CD4-positive, alpha-beta memory T cell (primary cell): ENCODE measurements around the gene SCN2B. TPM values are rescaled to one million over a fixed set of nuclear protein-coding genes. Genes with fewer than 3 reads are reported as not detected.
A peak's percentile ranks its signal among the peaks of the same experiment; 100 is the strongest.

Experiments used
- CTCF ChIA-PET: fragments of 350-600 bp; sonication (Branson Sonifier 250); formaldehyde crosslinking; loops from one replicate; lab custom pipeline; 2021; ENCODE audit warnings: inconsistent platforms; ENCODE audit not compliant: partially characterized antibody; lab: Charles Lee
- POLR2A ChIA-PET: fragments of 350-600 bp; sonication (Branson Sonifier 250); formaldehyde crosslinking; loops from one replicate; lab custom pipeline; 2021; ENCODE audit not compliant: partially characterized antibody; lab: Charles Lee
- DNase-seq, 5 donors: peaks; one replicate each; pipeline versions ENCODE4 v3.0.0 to v3.0.0-alpha.2; 2020 to 2022; ENCODE audit warnings: mixed read lengths in 1 of 5
- H3K27ac ChIP-seq: one replicate; pipeline ENCODE4 v1.7.0; 2013; ENCODE audit warnings: low read depth, low read length
- H3K27me3 ChIP-seq: 2 replicates; pipeline ENCODE4 v1.7.0; 2013; ENCODE audit warnings: mild to moderate bottlenecking, low read length, moderate library complexity; ENCODE audit not compliant: insufficient read depth
- H3K36me3 ChIP-seq: 2 replicates; pipeline ENCODE4 v1.7.0; 2013; ENCODE audit warnings: mild to moderate bottlenecking, low read length, moderate library complexity; ENCODE audit not compliant: insufficient read depth
- H3K4me1 ChIP-seq: 2 replicates; pipeline ENCODE4 v1.7.0; 2013; ENCODE audit warnings: mild to moderate bottlenecking, low read length, moderate library complexity; ENCODE audit not compliant: insufficient read depth
- H3K4me3 ChIP-seq, 2 donors: one replicate each; pipeline ENCODE4 v1.7.0; 2013; ENCODE audit warnings: low read length in 2 of 2, mild to moderate bottlenecking in 1 of 2
- H3K9me3 ChIP-seq, 2 donors: one replicate each; pipeline ENCODE4 v1.7.0; 2013; ENCODE audit warnings: low read length in 2 of 2, control low read depth in 1 of 2; ENCODE audit not compliant: control insufficient read depth in 1 of 2
- H3K27ac Mint-ChIP-seq, 7 donors: one replicate each; pipeline ENCODE4 v1.8.0; 2020 to 2021; ENCODE audit warnings: mixed read lengths in 7 of 7, mild to moderate bottlenecking in 6 of 7, inconsistent platforms in 3 of 7, moderate library complexity in 3 of 7
- H3K27me3 Mint-ChIP-seq, 2 donors: one replicate each; pipeline ENCODE4 v1.8.0; 2020 to 2021; ENCODE audit warnings: mixed read lengths in 2 of 2
- H3K36me3 Mint-ChIP-seq, 2 donors: one replicate each; pipeline ENCODE4 v1.8.0; 2020 to 2021; ENCODE audit warnings: mixed read lengths in 2 of 2, inconsistent platforms in 1 of 2, mild to moderate bottlenecking in 1 of 2
- H3K4me1 Mint-ChIP-seq, 4 donors: one replicate each; pipeline ENCODE4 v1.8.0; 2020 to 2021; ENCODE audit warnings: mixed read lengths in 4 of 4, mild to moderate bottlenecking in 1 of 4
- H3K4me3 Mint-ChIP-seq, 8 donors: one replicate each; pipeline ENCODE4 v1.8.0; 2020 to 2021; ENCODE audit warnings: mixed read lengths in 8 of 8, mild to moderate bottlenecking in 7 of 8, moderate library complexity in 6 of 8, inconsistent platforms in 3 of 8
- H3K9me3 Mint-ChIP-seq, 8 donors: one replicate each; pipeline ENCODE4 v1.8.0; 2020 to 2021; ENCODE audit warnings: mixed read lengths in 8 of 8, mild to moderate bottlenecking in 5 of 8, inconsistent platforms in 3 of 8, moderate library complexity in 1 of 8
- intact Hi-C: fragments of 100-400 bp; cut with micrococcal nuclease; formaldehyde crosslinking; loops from one replicate; pipeline ENCODE4 v1.15.1; 2023
- polyA plus RNA-seq, 2 donors: library from polyadenylated mRNA; unstranded; fragments of 300-500 nt; fragmentation: Illumina TruSeq; gene quantifications; one replicate each; pipeline ENCODE4 v1.2.3, GENCODE V29; 2021
- total RNA-seq, 2 experiments: library from RNA; stranded (reverse); gene quantifications; one replicate each; pipeline ENCODE4 v1.2.3, GENCODE V29; 2021

SCN2B gene
- total and polyA plus RNA-seq, 4 experiments from 2014 or later = not detected

DNA sequence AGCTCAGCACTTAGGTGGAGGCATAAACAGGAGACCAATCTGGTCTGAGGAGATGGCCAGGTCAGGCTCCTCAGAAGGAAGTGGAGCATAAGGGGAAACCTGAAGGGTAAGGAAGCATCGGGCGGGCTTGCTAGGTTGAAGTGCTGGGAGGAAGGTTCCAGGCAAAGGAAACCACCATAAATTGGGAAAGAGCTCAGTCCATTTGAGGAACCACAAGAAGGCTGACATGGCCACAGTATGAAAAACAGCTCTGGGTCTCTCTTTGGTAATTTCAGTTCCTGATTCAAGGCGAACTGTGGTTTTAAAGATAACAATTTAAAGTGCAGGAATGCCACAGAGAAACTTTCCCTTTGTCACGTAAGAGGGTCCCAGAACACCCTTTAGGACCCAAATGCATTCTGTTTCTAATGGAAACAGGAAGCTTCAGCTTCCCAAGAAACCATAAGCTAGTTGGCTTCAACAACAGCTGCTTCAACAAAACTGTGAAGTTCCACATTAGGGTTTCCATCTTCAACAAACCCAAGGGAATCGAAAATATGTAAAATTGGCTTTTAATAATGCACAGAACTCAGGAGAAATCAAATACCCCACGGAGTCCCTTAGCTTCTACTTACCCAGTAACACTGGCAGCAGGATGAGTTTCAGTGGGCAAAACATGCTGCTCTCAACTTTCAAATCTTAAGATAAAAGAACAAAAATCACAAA lies 37.9 kb upstream of the SCN2B start:
- Mint-ChIP-seq H3K36me3 (peaks cover 44 to 46% of the 10 kb centered on the region in 2 donors), H3K27me3 (no peaks in the 10 kb centered on the region)
- H3K4me1 ChIP-seq = peaks cover 65% of the 10 kb centered on the region

DNA sequence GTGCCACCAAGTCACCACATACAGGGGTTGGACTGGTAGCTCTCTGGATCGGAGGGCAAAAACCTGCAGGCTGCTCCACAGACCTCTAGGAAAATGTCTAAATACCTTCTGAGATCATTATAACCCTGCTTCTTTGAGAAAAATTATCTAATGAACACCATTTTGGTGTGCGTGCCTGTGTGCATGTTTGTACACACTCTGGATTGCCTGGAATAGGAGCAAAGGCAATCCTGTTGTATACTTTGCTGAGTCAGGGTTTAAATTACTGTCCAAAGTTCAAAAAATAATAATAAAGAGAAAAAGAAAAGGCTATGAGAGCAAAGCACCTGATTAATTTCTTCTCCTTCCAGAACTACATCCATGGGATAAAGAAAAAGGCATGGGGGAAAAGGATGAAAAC lies 37.3 kb upstream of the SCN2B start:
- peaks cover 59% of the 10 kb centered on the region for H3K4me1 ChIP-seq
- Mint-ChIP-seq H3K27me3 (no peaks in the 10 kb centered on the region), H3K4me3 (peak overlapping the region in 7 of 8 donors; percentile 35 to 91 (median 61)), H3K27ac (peak overlapping the region; percentile 72 to 93 (median 85)), H3K9me3 (peaks cover 0 to 2% (median 0%) of the 10 kb centered on the region in 8 donors), H3K4me1 (peaks cover 45 to 85% (median 66%) of the 10 kb centered on the region in 4 donors), H3K36me3 (peaks cover 46% of the 10 kb centered on the region in 2 donors)
- H3K9me3 ChIP-seq = no peaks in the 10 kb centered on the region
- no peak for DNase-seq
- intact Hi-C loops = no loop called here
- CTCF ChIA-PET = interaction anchor here (0.9 to 5.1 kb wide), 8 partner anchors 11 to 145 kb away, joined by 3 to 51 read pairs (median 6); partner anchors contain the start of genes JAML, MPZL3 and UBE4A
- no peaks in the 10 kb centered on the region for H3K27me3 ChIP-seq
- no peak overlapping the region for H3K4me3 ChIP-seq
- H3K27ac ChIP-seq = no peak overlapping the region
- peaks cover 21% of the 10 kb centered on the region for H3K36me3 ChIP-seq
- POLR2A ChIA-PET = interaction anchor here (0.6 to 9.3 kb wide), 7 partner anchors 10 to 38 kb away, joined by 3 to 83 read pairs (median 8); partner anchors contain the start of genes JAML and MPZL3

More for the DNA sequence above, 37.9 kb upstream of the SCN2B start:
- Histone ChIP-seq H3K36me3 (peaks cover 21% of the 10 kb centered on the region), H3K9me3 (no peaks in the 10 kb centered on the region), H3K4me3 (no peak overlapping the region), H3K27ac (no peak overlapping the region), H3K27me3 (no peaks in the 10 kb centered on the region)
- Mint-ChIP-seq H3K9me3 (peaks cover 0 to 2% (median 0%) of the 10 kb centered on the region in 8 donors), H3K27ac (peak overlapping the region; percentile 72 to 96 (median 88)), H3K4me1 (peaks cover 48 to 85% (median 69%) of the 10 kb centered on the region in 4 donors), H3K4me3 (peak overlapping the region in 7 of 8 donors; percentile 58 to 91 (median 88))
- intact Hi-C loops = no loop called here
- CTCF ChIA-PET = interaction anchor here (0.9 to 5.1 kb wide), 8 partner anchors 11 to 145 kb away, joined by 3 to 51 read pairs (median 6); partner anchors contain the start of genes JAML, MPZL3 and UBE4A
- POLR2A ChIA-PET = interaction anchor here (0.6 to 9.3 kb wide), 8 partner anchors 10 to 38 kb away, joined by 4 to 83 read pairs (median 9); partner anchors contain the start of genes JAML and MPZL3
- DNase-seq = peak in 1 of 5 donors; percentile 28

DNA sequence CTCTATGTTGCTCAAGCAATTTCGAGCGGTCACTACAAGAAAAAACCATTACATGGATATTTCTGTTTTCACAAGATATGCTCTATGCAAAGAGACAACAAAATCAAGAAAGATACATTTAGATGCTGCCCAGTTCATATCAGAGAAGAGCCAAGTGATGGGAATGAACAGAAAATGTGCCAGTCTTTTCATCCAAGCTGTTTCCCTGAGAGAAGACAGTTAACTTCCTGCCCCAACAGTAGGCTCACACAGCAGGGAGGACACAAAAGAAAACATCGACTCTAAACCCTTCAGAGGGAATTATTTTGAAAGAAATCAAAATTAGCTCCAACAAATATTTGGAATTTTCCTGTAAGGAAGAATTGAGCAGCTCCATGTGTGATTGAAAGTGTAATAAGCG lies 36.8 kb upstream of the SCN2B start:
- Histone ChIP-seq H3K27ac (no peak overlapping the region), H3K9me3 (no peaks in the 10 kb centered on the region), H3K27me3 (no peaks in the 10 kb centered on the region), H3K4me3 (no peak overlapping the region), H3K4me1 (peaks cover 53% of the 10 kb centered on the region), H3K36me3 (peaks cover 21% of the 10 kb centered on the region)
- Mint-ChIP-seq H3K9me3 (peaks cover 0 to 2% (median 0%) of the 10 kb centered on the region in 8 donors), H3K4me3 (peak overlapping the region in 4 of 8 donors; percentile 8 to 91 (median 37)), H3K36me3 (peaks cover 47 to 49% of the 10 kb centered on the region in 2 donors), H3K27ac (peak overlapping the region in 3 of 7 donors; percentile 73 to 93 (median 79)), H3K4me1 (peaks cover 41 to 79% (median 61%) of the 10 kb centered on the region in 4 donors), H3K27me3 (no peaks in the 10 kb centered on the region)
- no peak for DNase-seq
- CTCF ChIA-PET = interaction anchor here (1.0 to 5.1 kb wide), 6 partner anchors 11 to 146 kb away, joined by 3 to 51 read pairs (median 6); partner anchors contain the start of genes MPZL3 and UBE4A
- intact Hi-C loops = no loop called here
- POLR2A ChIA-PET = interaction anchor here (0.9 to 9.3 kb wide), 5 partner anchors 9 to 39 kb away, joined by 3 to 83 read pairs (median 10); partner anchors contain the start of genes JAML and MPZL3

DNA sequence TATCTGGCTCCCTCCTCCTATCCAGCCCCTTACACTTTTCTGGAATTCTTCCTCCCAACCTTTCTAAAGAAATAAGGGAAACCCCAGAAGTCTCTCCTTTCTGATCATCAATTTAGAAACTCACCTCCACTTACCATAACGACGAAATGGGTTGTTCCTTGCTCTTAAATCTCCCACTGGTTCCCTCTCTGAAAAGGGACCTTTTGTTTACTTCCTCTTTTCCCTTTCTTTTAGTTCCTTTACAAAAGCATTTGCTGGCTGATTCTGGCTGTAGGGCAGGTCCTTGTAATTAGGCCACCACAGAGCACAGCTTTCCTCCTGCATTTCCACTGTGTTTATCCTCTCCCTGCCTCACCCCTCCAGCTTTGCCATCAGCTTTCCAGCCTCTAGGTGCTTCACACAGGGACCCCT lies 36.3 kb upstream of the SCN2B start:
- ChIA-PET CTCF (interaction anchor here (1.8 to 5.1 kb wide), 3 partner anchors 9 to 34 kb away, joined by 4 to 51 read pairs (median 4); no protein-coding TSS in a partner anchor), POLR2A (interaction anchor here (0.9 to 9.3 kb wide), 4 partner anchors 9 to 39 kb away, joined by 3 to 83 read pairs (median 40); partner anchors contain the start of genes JAML and MPZL3)
- Mint-ChIP-seq H3K4me1 (peaks cover 44 to 75% (median 60%) of the 10 kb centered on the region in 4 donors), H3K36me3 (peaks cover 52 to 53% of the 10 kb centered on the region in 2 donors), H3K27ac (peak overlapping the region in 4 of 7 donors; percentile 73 to 93 (median 78)), H3K4me3 (no peak overlapping the region), H3K27me3 (no peaks in the 10 kb centered on the region), H3K9me3 (peaks cover 0 to 2% (median 0%) of the 10 kb centered on the region in 8 donors)
- Histone ChIP-seq H3K9me3 (no peaks in the 10 kb centered on the region), H3K27me3 (no peaks in the 10 kb centered on the region), H3K27ac (no peak overlapping the region), H3K36me3 (peaks cover 21% of the 10 kb centered on the region), H3K4me3 (no peak overlapping the region), H3K4me1 (peaks cover 49% of the 10 kb centered on the region)
- no peak for DNase-seq
- intact Hi-C loops = no loop called here

DNA sequence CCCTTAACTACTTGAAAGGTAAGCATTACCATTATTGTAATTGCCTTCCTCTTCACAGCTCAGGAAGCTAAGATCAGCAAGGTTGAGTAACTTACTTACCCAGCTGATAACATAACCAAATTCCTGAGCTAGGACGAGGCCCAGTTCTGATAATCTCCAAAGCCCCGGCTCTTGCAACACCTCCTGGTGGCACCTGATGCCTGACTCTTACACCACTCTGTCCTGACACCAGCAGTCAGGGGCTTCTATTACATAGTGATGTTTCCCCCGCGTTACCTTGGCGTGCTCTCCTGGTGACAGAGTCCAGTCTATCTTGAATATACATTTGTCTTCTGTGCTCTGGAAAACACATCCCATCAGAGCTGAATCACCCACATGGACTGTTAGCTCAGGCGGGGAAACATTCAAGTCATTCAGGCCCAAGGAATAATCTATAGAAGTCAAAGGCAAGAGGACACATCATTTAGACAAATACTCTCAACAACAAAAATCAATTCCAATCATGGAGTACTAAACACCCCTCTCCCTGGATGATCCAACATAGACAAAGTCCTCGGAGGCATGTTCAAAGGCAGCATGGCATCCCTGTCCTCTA lies 35.8 kb upstream of the SCN2B start:
- Mint-ChIP-seq H3K9me3 (peaks cover 0 to 2% (median 0%) of the 10 kb centered on the region in 8 donors), H3K27ac (peak overlapping the region in 5 of 7 donors; percentile 9 to 93 (median 77)), H3K4me1 (peaks cover 42 to 70% (median 56%) of the 10 kb centered on the region in 4 donors), H3K36me3 (peaks cover 55 to 56% of the 10 kb centered on the region in 2 donors), H3K4me3 (no peak overlapping the region), H3K27me3 (no peaks in the 10 kb centered on the region)
- Histone ChIP-seq H3K4me3 (no peak overlapping the region), H3K9me3 (no peaks in the 10 kb centered on the region), H3K36me3 (peaks cover 21% of the 10 kb centered on the region), H3K27ac (no peak overlapping the region), H3K27me3 (no peaks in the 10 kb centered on the region), H3K4me1 (peaks cover 44% of the 10 kb centered on the region)
- no peak for DNase-seq
- ChIA-PET POLR2A (interaction anchor here (1.3 to 9.3 kb wide), 5 partner anchors 8 to 83 kb away, joined by 3 to 83 read pairs (median 10); partner anchors contain the start of genes JAML and MPZL3), CTCF (interaction anchor here (1.3 to 5.2 kb wide), 6 partner anchors 10 to 276 kb away, joined by 3 to 51 read pairs (median 5); no protein-coding TSS in a partner anchor)
- intact Hi-C loops = no loop called here

DNA sequence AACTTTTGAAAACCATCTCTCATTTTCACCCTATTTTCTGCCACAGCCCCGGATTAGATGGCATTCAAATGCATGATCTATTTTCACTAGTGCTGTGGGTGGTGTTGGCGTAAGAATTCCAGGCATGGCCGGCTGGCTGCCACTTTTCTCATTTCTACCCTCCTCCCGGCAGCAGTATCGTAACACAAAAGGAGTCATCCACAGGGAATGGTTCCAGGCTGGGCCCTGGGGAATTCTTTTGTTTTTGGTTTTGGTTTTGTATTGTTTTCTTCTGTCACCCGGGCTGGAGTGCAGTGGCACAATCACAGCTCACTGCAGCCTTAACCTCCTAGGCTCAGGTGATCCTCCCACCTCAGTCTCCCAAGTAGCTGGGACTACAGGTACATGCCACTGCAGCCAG lies 34.6 kb upstream of the SCN2B start:
- Mint-ChIP-seq H3K9me3 (peaks cover 0 to 2% (median 0%) of the 10 kb centered on the region in 8 donors), H3K36me3 (peaks cover 55 to 66% of the 10 kb centered on the region in 2 donors), H3K27ac (peak overlapping the region in 2 of 7 donors; percentile 19 to 68), H3K27me3 (no peaks in the 10 kb centered on the region), H3K4me1 (peaks cover 44 to 57% (median 51%) of the 10 kb centered on the region in 4 donors), H3K4me3 (no peak overlapping the region)
- POLR2A ChIA-PET = interaction anchor here (1.3 to 9.3 kb wide), 4 partner anchors 7 to 85 kb away, joined by 3 to 83 read pairs (median 38); partner anchors contain the start of gene JAML
- no peak overlapping the region for H3K27ac ChIP-seq
- CTCF ChIA-PET = interaction anchor here (0.8 to 5.2 kb wide), 6 partner anchors 9 to 278 kb away, joined by 3 to 39 read pairs (median 4); no protein-coding TSS in a partner anchor
- H3K4me3 ChIP-seq = no peak overlapping the region
- intact Hi-C loops = no loop called here
- no peak for DNase-seq
- H3K4me1 ChIP-seq = peaks cover 44% of the 10 kb centered on the region
- H3K27me3 ChIP-seq = no peaks in the 10 kb centered on the region
- H3K9me3 ChIP-seq = no peaks in the 10 kb centered on the region
- H3K36me3 ChIP-seq = peaks cover 21% of the 10 kb centered on the region
